ENCODE data around the gene HTT-AS.
"Not testable (repeated sequence)": the region's sequence is repeated elsewhere in the genome, so short reads cannot be mapped to it uniquely, and the experiment has no call there.

The HTT-AS gene

GRCh38 chr4:3096202-3096601, 21.9 kb upstream of the HTT-AS start:
- POLR2A ChIA-PET = no interaction called here
- TF ChIP-seq, protein P1, sequence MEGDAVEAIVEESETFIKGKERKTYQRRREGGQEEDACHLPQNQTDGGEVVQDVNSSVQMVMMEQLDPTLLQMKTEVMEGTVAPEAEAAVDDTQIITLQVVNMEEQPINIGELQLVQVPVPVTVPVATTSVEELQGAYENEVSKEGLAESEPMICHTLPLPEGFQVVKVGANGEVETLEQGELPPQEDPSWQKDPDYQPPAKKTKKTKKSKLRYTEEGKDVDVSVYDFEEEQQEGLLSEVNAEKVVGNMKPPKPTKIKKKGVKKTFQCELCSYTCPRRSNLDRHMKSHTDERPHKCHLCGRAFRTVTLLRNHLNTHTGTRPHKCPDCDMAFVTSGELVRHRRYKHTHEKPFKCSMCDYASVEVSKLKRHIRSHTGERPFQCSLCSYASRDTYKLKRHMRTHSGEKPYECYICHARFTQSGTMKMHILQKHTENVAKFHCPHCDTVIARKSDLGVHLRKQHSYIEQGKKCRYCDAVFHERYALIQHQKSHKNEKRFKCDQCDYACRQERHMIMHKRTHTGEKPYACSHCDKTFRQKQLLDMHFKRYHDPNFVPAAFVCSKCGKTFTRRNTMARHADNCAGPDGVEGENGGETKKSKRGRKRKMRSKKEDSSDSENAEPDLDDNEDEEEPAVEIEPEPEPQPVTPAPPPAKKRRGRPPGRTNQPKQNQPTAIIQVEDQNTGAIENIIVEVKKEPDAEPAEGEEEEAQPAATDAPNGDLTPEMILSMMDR (IDR thresholded peaks at IDR 0.05; ENCODE audit: control extremely low read depth, extremely low read depth, low read depth, missing control alignments) = no peak
- CTCF ChIA-PET = interaction anchor here (1.2 kb wide), 1 partner anchor 11 kb away, joined by 5 read pairs; no protein-coding TSS in a partner anchor
- DNase-seq (ENCODE audit: extremely low spot score) = no peak

DNA sequence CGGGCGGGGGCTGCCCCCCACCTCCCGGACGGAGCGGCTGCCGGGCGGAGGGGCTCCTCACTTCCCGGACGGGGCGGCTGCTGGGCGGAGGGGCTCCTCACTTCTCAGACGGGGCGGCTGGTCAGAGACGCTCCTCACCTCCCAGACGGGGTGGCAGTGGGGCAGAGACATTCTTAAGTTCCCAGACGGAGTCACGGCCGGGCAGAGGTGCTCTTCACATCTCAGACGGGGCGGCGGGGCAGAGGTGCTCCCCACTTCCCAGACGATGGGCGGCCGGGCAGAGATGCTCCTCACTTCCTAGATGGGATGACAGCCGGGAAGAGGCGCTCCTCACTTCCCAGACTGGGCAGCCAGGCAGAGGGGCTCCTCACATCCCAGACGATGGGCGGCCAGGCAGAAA, 20.4 kb upstream of the HTT-AS start:
- POLR2A ChIA-PET; CTCF ChIA-PET; DNase-seq (ENCODE audit: extremely low spot score): not testable (repeated sequence)

- CTCF ChIA-PET = interaction anchor here (0.7 to 0.8 kb wide), 2 partner anchors 16 to 50 kb away, joined by 3 to 5 read pairs; no protein-coding TSS in a partner anchor
- POLR2A ChIA-PET = no interaction called here
Measured at GRCh38 chr4:3091464-3091863, 17.1 kb upstream of the HTT-AS start.

DNA sequence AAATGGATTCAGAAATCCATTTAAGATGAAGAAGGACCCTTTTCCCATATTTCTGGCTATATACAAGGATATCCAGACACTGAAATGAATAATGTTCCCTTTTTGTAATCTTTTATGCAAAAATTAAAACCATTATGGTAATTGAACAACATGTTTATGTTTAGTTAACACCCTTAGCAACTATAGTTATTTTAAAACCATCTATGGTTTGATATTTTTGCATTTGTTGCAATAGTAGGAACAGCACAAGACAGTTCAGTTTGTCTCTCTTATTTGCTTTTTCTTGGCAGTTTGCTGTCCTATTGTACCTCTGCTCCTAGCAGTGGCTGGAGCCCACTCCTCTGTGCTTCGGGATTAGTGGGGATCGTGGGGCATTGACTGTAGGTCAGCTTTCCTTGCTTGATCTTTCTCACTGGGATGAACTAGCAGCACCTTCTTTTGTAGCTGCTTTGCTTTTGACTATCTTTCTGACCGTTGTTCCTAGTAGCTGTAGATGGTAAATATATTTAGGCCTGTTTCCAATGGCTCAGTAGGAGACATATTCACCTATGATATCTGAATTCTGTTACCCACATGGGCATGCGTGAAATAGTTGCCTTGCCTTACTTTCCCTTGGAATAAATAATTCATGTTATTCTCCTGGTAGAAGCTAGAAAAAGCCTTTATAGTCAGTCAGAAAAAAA, 12.9 kb upstream of the HTT-AS start:
- POLR2A ChIA-PET = no interaction called here
- DNase-seq (ENCODE audit: extremely low spot score) = no peak
- CTCF ChIA-PET = interaction anchor here (0.9 to 3.3 kb wide), 5 partner anchors 11 to 40 kb away, joined by 3 to 10 read pairs (median 4); no protein-coding TSS in a partner anchor
- TF ChIP-seq, protein P1 (IDR thresholded peaks at IDR 0.05; ENCODE audit: control extremely low read depth, extremely low read depth, low read depth, missing control alignments) = no peak

More at GRCh38 chr4:3091464-3091863, 17.1 kb upstream of the HTT-AS start:
- no peak for DNase-seq (ENCODE audit: extremely low spot score)
- TF ChIP-seq, protein P1 (IDR thresholded peaks at IDR 0.05; ENCODE audit: control extremely low read depth, extremely low read depth, low read depth, missing control alignments) = no peak

GRCh38 chr4:3085948-3086670, 11.8 kb upstream of the HTT-AS start:
- ChIA-PET CTCF (interaction anchor here (2.0 to 3.3 kb wide), 2 partner anchors 17 to 21 kb away, joined by 6 to 10 read pairs; no protein-coding TSS in a partner anchor), POLR2A (no interaction called here)
- DNase-seq (ENCODE audit: extremely low spot score) = no peak
- TF ChIP-seq, protein P1 (IDR thresholded peaks at IDR 0.05; ENCODE audit: control extremely low read depth, extremely low read depth, low read depth, missing control alignments) = no peak

- TF ChIP-seq, protein P1 (IDR thresholded peaks at IDR 0.05; ENCODE audit: control extremely low read depth, extremely low read depth, low read depth, missing control alignments) = no peak
- DNase-seq (ENCODE audit: extremely low spot score) = no peak
- ChIA-PET CTCF (interaction anchor here (0.8 to 1.8 kb wide), 4 partner anchors 24 to 128 kb away, joined by 3 to 9 read pairs (median 5); no protein-coding TSS in a partner anchor), POLR2A (no interaction called here)
Measured at GRCh38 chr4:3083732-3084131, 9.4 kb upstream of the HTT-AS start.

Measured in GM10248 (cell line).